Mesenchymal stem cell (in vitro differentiated cells and primary cell): ENCODE results near the gene CDCP1. TPM values are rescaled to one million over a fixed set of nuclear protein-coding genes. Genes with fewer than 3 reads are reported as not detected.

Source experiments
- DNase-seq: peaks from one replicate; pipeline ENCODE4 v3.0.0-alpha.2; 2013
- H2AFZ ChIP-seq: one replicate; pipeline ENCODE4 v1.6.1; 2013; ENCODE audit warnings: low read depth, mild to moderate bottlenecking, control low read depth, inconsistent platforms, low read length, moderate library complexity
- H2AK5ac ChIP-seq: 2 replicates; pipeline ENCODE4 v1.6.1; 2013; ENCODE audit warnings: low read length, moderate library complexity, mild to moderate bottlenecking, inconsistent platforms; ENCODE audit not compliant: severe bottlenecking
- H2BK120ac ChIP-seq: one replicate; pipeline ENCODE4 v1.6.1; 2013; ENCODE audit warnings: low read depth, mild to moderate bottlenecking, inconsistent platforms, low read length, moderate library complexity
- H2BK12ac ChIP-seq, 2 experiments: one replicate each; pipeline ENCODE4 v1.6.1; 2013; ENCODE audit warnings: inconsistent platforms in 2 of 2, low read length in 2 of 2, mild to moderate bottlenecking in 2 of 2, moderate library complexity in 2 of 2, control low read depth in 1 of 2
- H2BK15ac ChIP-seq: one replicate; pipeline ENCODE4 v1.6.1; 2013; ENCODE audit warnings: mild to moderate bottlenecking, low read depth, inconsistent platforms; ENCODE audit not compliant: poor library complexity, severe bottlenecking
- H2BK5ac ChIP-seq: 2 replicates; pipeline ENCODE4 v1.6.1; 2013; ENCODE audit warnings: low read depth, mild to moderate bottlenecking, low read length, control low read depth, inconsistent platforms; ENCODE audit not compliant: poor library complexity, severe bottlenecking
- H3K14ac ChIP-seq, 2 experiments: one replicate each; pipeline ENCODE4 v1.6.1; 2013; ENCODE audit warnings: inconsistent platforms in 2 of 2, low read length in 2 of 2, control low read depth in 1 of 2, mild to moderate bottlenecking in 1 of 2, moderate library complexity in 1 of 2
- H3K18ac ChIP-seq, 2 experiments: one replicate each; pipeline ENCODE4 v1.6.1; 2013; ENCODE audit warnings: inconsistent platforms in 2 of 2, low read length in 2 of 2, control low read depth in 1 of 2, low read depth in 1 of 2, mild to moderate bottlenecking in 1 of 2
- H3K23ac ChIP-seq, 2 experiments: one replicate each; pipeline ENCODE4 v1.6.1; 2013; ENCODE audit warnings: inconsistent platforms in 2 of 2, low read length in 2 of 2, mild to moderate bottlenecking in 2 of 2, moderate library complexity in 2 of 2, control low read depth in 1 of 2
- H3K27ac ChIP-seq: 2 replicates; pipeline ENCODE4 v1.5.1; 2013; ENCODE audit warnings: mild to moderate bottlenecking, moderate library complexity, low read length, control low read depth, inconsistent platforms; ENCODE audit not compliant: poor library complexity, severe bottlenecking
- H3K27me3 ChIP-seq, 2 experiments: 2 replicates each; pipeline versions ENCODE4 v1.6.1 to v1.7.0; 2013; ENCODE audit warnings: low read length in 2 of 2, mild to moderate bottlenecking in 2 of 2, moderate library complexity in 2 of 2, control low read depth in 1 of 2, inconsistent platforms in 1 of 2; ENCODE audit not compliant: control insufficient read depth in 1 of 2, insufficient read depth in 1 of 2
- H3K36me3 ChIP-seq, 2 experiments: 2 replicates each; pipeline versions ENCODE4 v1.6.1 to v1.7.0; 2013; ENCODE audit warnings: low read length in 2 of 2, control low read depth in 1 of 2, inconsistent platforms in 1 of 2, low read depth in 1 of 2, mild to moderate bottlenecking in 1 of 2; ENCODE audit not compliant: insufficient read depth in 2 of 2, control insufficient read depth in 1 of 2
- H3K4ac ChIP-seq, 2 experiments: one replicate each; pipeline ENCODE4 v1.6.1; 2013; ENCODE audit warnings: inconsistent platforms in 2 of 2, low read length in 2 of 2, mild to moderate bottlenecking in 2 of 2, moderate library complexity in 2 of 2, control low read depth in 1 of 2, low read depth in 1 of 2
- H3K4me1 ChIP-seq: 2 replicates; pipeline ENCODE4 v1.6.1; 2013; ENCODE audit warnings: low read depth, low read length, control low read depth; ENCODE audit not compliant: control insufficient read depth, insufficient read depth
- H3K4me2 ChIP-seq: 2 replicates; pipeline ENCODE4 v1.6.1; 2013; ENCODE audit warnings: low read length, mild to moderate bottlenecking, inconsistent platforms; ENCODE audit not compliant: poor library complexity, severe bottlenecking
- H3K4me3 ChIP-seq, 2 experiments: 2 replicates each; pipeline versions ENCODE4 v1.5.1 to v1.7.0; 2013; ENCODE audit warnings: low read length in 2 of 2, mild to moderate bottlenecking in 2 of 2, control low read depth in 1 of 2, low read depth in 1 of 2; ENCODE audit not compliant: insufficient read depth in 1 of 2
- H3K79me1 ChIP-seq: replicated peaks from 2 replicates; pipeline ENCODE4 v1.6.1; 2013; ENCODE audit warnings: mild to moderate bottlenecking, control low read depth, low read length, inconsistent platforms; ENCODE audit not compliant: poor library complexity, severe bottlenecking
- H3K9ac ChIP-seq: 2 replicates; pipeline ENCODE4 v1.7.0; 2013; ENCODE audit warnings: mild to moderate bottlenecking, low read length, moderate library complexity
- H3K9me3 ChIP-seq: 2 replicates; pipeline ENCODE4 v1.7.0; 2013; ENCODE audit warnings: mild to moderate bottlenecking, low read length; ENCODE audit not compliant: control insufficient read depth
- H4K8ac ChIP-seq: one replicate; pipeline ENCODE4 v1.6.1; 2013; ENCODE audit warnings: inconsistent platforms, mild to moderate bottlenecking, low read length, moderate library complexity
- H4K91ac ChIP-seq: one replicate; pipeline ENCODE4 v1.6.1; 2013; ENCODE audit warnings: mild to moderate bottlenecking, low read length, inconsistent platforms
- WGBS: methylation state at CpG from one replicate; pipeline ENCODE4 v1.1.7; 2013; ENCODE audit warnings: mixed read lengths; 5-methylcytosine and 5-hydroxymethylcytosine counted together
- small RNA-seq: library from polyadenylated mRNA; stranded (forward); fragments of <200 nt; extraction: miRNeasy Mini kit (QIAGEN cat#:217004); gene quantifications from one replicate; pipeline ENCODE3, GENCODE V24; 2013; ENCODE audit warnings: low read depth

The CDCP1 gene

DNA sequence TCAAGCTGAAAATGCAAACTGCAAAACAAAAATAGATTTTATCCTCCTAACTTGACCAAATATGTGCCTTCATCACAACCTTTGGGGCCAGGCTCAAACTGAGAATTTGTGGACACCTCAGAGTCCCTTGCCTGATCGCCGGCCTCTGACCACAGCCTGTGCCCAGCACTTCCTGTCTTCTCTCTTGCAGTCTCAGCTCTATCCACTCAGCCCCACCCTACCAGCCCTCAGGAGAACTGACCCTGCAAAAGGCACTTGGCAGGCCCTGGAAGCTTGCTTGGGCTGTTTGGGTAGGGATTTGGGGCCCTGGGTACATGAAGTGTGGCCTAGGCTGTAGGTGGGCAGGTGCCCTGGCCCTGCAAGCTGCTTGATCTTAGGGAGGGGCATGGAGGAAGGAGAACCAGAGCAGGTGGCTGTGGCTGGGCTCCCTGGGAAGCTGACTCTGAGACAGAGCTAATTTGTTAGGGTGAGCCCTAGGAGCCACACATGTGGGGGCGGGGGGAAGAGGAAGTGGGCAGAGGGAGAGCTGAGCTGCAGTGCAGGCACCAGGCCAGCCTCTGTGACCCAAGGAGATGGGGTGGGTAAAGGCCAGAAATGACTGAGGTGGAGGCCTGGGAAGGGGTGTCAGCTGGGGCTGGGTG lies 111.4 kb downstream of the CDCP1 start:
- no peak overlapping the region for H3K27ac ChIP-seq
- H2AK5ac ChIP-seq, result no peak overlapping the region
- H2BK15ac ChIP-seq, result no peak overlapping the region
- no peaks in the 10 kb centered on the region for H3K9me3 ChIP-seq
- peak overlapping the region in 1 of 2 experiments; percentile 2 for H3K14ac ChIP-seq
- no peak overlapping the region for H2BK12ac ChIP-seq
- no peak overlapping the region for H3K4me2 ChIP-seq
- 63% methylated on average over 3 of the region's 3 CpGs for WGBS
- H3K23ac ChIP-seq, result no peak overlapping the region
- H3K36me3 ChIP-seq, result peaks cover 0 to 4% of the 10 kb centered on the region in 2 experiments
- H3K4ac ChIP-seq, result no peak overlapping the region
- H3K4me1 ChIP-seq, result peaks cover 26% of the 10 kb centered on the region
- H3K27me3 ChIP-seq, result no peaks in the 10 kb centered on the region
- H2BK120ac ChIP-seq, result no peak overlapping the region
- DNase-seq, result no peak
- no peak overlapping the region for H3K4me3 ChIP-seq
- no peaks in the 10 kb centered on the region for H3K79me1 ChIP-seq
- H3K9ac ChIP-seq, result no peak overlapping the region
- no peak overlapping the region for H2BK5ac ChIP-seq
- H4K91ac ChIP-seq, result peak overlapping the region; percentile 6
- H4K8ac ChIP-seq, result no peak overlapping the region
- no peak overlapping the region for H3K18ac ChIP-seq
- no peak overlapping the region for H2AFZ ChIP-seq

DNA sequence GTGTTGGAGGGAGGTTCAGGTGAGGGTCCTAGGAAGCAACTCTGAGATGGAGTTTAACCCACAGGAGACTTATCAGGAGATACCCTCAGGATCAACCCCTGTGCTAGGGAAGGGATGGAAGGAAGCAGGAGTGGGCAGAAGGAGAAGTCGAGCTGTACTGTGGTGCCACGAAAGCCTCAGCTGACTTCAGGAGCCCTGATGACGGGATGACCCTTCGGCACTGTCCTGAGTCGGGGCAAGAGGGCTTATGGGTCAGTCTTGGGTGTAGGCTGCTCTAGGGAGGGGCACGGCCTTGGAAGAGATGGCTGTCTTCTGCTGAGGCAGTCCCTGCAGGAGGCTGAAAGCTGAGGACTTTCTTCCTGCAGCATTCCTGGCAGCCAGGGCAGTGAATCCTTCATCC lies 112.4 kb downstream of the CDCP1 start:
- no peak for DNase-seq
- Histone ChIP-seq H3K18ac (no peak overlapping the region), H2BK12ac (no peak overlapping the region), H3K4me1 (peaks cover 31% of the 10 kb centered on the region), H2AK5ac (no peak overlapping the region), H3K4me3 (no peak overlapping the region), H3K4ac (no peak overlapping the region), H3K27me3 (no peaks in the 10 kb centered on the region), H2AFZ (no peak overlapping the region), H4K91ac (peak overlapping the region; percentile 11), H3K14ac (no peak overlapping the region), H3K9me3 (no peaks in the 10 kb centered on the region), H3K9ac (no peak overlapping the region), H3K79me1 (no peaks in the 10 kb centered on the region), H2BK120ac (no peak overlapping the region), H3K23ac (no peak overlapping the region), H3K4me2 (no peak overlapping the region), H3K27ac (no peak overlapping the region), H4K8ac (no peak overlapping the region), H2BK15ac (no peak overlapping the region), H2BK5ac (no peak overlapping the region), H3K36me3 (peaks cover 0 to 4% of the 10 kb centered on the region in 2 experiments)
- 95% methylated on average over 6 of the region's 6 CpGs for WGBS

Small RNA genes within 50 kb of the gene (small RNA-seq; reads per million reads assigned to genes)
- not detected for gene RNU5B-3P
